NCI-H1048 (cell line): Measurements from ENCODE around the gene AHCYL1.

Experiments
- DNase-seq: peaks from one replicate; lab custom pipeline; 2025; lab: John Stamatoyannopoulos, UW

AHCYL1 gene

DNA sequence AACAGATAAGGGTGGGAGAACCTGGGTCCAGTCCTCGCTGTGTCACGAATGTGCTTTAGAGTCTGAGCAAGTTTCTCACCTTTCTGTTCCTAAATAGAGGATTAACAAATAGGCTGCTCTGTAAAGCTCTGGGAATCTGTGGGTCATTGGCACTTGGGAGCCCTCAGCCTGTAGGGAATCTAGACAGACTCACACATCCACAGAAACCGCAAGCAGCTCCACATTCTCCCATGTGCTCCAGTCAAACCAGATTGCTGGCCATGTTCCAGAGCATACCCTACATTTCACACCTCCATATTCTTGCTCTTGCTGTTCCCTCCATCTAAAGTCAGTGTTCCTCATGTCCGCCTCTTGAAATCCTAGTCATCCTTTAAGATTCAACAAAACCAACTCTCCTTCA lies 7.8 kb upstream of the AHCYL1 start:
- no peak for DNase-seq

GRCh38 chr1:109977225-109977624 lies 7.3 kb upstream of the AHCYL1 start:
- no peak for DNase-seq

GRCh38 chr1:109977657-109978378 lies 6.7 kb upstream of the AHCYL1 start:
- DNase-seq = no peak

DNA sequence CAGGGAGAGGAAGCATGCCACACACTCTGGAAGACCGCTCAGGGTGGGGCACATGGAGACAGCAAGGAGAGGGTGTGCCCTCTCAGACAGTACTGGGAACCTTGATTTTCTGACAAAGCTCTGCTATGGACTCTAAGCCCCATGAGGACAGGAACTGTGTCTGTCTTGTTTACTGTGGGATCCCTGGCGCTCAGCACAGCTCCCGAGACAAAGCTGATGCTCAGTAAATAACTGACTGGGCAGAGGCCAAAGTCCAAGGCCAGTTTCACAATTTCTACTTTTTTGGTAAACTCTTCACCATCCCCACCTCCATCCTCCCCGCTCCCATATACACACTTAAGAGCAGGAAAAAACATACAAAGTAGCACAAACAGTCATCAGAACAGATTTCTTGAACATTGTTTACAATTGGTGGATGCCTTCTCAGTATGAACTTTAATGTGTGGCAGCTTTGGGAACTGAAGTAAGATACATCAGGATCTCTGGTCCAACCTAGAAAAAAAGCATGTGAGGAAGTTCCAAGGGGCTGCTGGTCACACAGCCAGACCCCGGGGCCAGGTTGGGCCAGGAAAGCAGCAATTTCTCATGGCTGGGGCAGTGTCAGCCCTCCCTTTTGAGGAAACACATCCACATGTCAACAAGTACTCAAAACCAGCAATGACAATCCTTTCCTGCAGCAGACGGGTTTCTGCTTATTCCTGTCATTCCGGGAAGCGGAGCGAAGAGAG lies 5.6 kb upstream of the AHCYL1 start:
- no peak for DNase-seq

GRCh38 chr1:109979489-109980091 lies 5.0 kb upstream of the AHCYL1 start:
- no peak for DNase-seq

GRCh38 chr1:109980324-109981003 lies 4.1 kb upstream of the AHCYL1 start:
- no peak for DNase-seq

GRCh38 chr1:109981004-109981335 lies 3.6 kb upstream of the AHCYL1 start:
- DNase-seq = no peak

- no peak for DNase-seq
Observed at GRCh38 chr1:109983380-109984189, 980 bp upstream of the AHCYL1 start.

DNA sequence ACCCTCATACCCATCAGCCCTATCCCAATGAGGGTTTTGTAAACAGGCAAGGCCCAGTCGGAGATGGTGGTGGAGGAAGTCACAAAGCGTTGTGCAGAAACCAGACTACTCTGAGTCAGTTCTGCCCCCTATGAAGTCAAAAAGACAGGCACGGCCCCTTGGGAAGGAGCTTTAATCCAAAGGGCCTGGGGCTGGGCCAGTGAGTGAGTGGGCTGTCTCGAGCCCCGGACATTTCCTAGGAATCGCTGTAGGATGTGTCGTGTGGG lies 442 bp upstream of the AHCYL1 start:
- no peak for DNase-seq

- DNase-seq = no peak
Observed at GRCh38 chr1:109985247-109986053, 885 bp downstream of the AHCYL1 start.

DNA sequence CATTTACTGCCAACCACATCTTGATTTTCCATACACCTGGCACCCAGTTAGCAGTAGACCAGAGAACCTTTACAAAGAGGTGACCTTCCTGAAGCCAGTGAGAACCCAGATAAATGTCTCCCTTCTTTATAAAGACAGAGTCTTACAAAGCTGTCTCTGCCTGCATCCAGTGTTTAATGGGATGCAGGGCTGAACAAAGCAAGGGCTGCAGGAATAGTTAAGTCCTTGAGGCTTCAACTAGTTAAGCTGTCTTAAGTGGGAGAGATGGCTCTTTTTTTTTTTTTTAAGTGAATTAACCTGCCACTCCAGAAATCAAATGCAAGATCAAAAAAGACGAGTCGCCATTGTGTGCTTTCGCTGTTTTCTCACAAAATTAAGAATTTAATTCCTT lies 1.5 kb downstream of the AHCYL1 start:
- no peak for DNase-seq

DNA sequence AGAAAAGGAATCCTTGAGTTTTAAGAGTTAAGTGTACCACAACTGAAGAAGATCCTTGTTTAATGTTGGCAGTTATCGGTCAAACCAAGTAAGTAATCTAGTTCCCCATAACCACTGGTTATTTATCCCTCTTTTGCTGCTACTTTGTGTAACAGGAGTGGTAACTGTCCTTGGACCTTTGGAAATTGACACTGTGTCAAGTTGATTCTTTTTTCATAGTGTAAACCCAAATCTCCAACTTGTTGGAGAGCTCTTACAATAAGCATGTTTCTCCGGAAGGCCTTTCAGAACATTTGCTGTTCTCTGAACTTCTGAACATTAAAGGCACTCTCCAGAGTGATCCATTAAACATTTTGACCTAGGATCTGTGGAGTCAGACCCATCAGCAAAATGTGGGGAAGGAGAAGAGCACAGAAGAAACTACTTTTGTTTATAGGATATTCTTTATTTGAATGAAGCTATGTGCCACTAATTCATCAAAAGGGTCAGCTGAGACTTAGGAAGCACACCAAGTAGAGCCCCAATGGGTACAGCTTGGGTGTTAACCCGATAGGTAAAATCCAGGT lies 3.9 kb downstream of the AHCYL1 start:
- DNase-seq = no peak

DNA sequence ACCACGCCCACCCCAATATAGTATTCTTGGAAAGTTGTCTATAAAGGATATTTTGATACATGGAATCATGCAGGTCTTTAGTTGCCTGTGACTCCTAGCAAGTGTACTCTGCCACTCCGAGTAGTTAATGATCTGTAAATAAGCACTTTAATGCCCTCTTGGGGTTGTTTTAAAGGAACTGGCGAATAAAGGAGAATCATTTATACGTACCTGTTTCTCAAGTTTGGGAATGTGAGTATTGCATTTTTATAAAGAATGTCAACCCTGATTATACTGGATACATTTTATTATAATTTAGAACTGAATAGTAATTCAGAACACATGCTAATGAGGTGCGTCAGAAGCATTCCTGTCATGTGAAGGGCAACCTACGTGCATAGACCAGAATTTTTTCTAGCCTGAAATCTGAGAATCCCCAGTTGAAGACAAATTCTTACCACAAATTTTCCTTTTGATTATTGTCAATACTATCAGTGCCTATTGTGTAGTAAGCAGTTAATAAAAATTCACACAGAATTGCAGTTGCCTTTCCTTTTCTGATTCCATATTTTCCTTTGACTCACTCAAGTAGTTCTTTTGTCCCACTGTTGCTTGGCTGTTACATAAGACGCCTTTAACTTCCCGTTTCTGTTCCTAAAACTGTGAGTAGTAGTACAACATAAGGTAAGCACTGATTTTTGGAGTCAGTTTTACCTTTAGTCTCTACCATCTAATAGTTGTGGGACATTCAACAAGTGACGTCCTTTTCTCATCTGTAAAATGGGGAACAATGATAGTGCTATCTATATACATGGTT lies 5.1 kb downstream of the AHCYL1 start:
- no peak for DNase-seq

GRCh38 chr1:109990302-109990653 lies 5.7 kb downstream of the AHCYL1 start:
- DNase-seq = no peak

DNA sequence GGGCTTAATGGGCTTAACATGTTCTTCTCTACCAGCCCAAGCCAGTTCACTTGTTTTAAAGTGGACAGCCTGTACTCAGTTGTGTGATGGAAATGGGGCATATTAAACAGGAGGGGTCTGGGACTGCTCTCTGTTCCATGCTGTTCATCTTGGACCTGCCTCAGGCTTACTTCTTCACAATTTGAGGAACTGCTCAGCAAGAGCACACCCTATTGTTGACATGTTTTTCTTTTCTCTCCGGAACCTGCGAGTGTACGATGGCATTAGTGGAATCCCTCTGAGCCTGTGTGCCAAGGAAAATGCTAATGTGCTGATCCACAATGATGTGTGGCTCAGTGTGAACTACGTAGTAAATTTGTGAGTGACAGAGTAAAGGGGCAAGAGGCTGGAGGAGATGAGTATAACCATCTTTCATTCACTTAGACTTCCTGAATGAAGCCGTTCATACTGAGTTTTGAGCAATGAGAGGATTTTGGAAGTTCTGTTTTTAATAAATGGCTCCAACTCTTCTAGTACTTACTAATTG lies 6.9 kb downstream of the AHCYL1 start:
- no peak for DNase-seq

DNA sequence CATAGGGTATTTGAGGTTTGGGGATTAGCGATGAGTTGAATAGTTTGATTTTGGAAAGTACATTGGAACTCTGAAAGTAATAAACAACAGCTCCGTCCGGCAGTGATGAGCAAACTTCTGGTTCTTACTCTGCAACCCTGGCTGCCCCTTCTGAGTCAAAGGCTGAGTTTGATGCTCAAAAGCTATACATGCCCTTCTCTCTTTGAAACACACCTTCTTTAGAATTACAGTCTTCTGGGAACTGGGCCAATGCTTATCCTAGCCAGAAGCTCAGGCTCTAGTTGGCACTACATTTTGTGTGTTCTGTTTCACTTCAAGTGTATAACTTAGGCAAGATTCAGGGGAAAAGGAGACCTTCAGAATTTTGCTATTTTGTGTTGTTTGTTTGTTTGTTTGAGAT lies 9.3 kb downstream of the AHCYL1 start:
- no peak for DNase-seq

DNA sequence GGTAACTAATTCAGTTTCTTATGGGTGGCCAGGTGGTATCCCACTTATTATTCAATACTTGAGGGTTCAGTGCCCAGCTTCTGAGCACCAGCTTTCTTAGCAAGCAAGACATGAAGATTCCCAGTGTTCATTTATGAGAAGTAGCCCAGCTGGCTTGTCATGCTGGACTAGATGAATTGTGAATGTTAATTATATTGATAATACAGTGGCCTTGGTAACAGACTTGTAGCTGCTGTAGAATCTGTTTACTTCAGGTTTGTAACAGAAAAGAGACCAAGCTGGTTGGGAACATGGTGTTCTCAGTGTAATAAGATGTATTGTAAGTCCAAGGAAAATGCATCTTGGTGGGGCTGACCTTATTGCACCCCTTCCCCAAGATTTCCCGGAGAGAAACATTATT lies 10.1 kb downstream of the AHCYL1 start:
- no peak for DNase-seq

DNA sequence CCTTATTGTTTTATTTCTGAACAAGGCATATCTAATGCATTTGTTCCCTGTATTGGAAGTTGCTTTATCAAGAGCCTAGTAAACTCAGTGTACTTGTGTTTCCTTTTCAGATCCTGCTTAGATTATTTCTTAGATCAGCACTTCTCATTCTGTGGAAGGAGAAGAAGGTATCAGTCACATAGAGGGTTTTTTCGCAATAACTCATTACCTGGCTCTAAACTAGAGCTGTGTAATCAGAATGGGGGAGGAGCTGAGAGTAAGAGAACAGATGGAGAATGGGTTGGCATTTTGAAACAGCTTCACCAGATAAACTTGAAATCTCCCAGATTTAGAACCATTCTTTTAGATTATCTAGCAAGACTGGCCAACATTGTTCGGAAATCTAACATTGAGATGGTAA lies 11.0 kb downstream of the AHCYL1 start:
- no peak for DNase-seq

DNA sequence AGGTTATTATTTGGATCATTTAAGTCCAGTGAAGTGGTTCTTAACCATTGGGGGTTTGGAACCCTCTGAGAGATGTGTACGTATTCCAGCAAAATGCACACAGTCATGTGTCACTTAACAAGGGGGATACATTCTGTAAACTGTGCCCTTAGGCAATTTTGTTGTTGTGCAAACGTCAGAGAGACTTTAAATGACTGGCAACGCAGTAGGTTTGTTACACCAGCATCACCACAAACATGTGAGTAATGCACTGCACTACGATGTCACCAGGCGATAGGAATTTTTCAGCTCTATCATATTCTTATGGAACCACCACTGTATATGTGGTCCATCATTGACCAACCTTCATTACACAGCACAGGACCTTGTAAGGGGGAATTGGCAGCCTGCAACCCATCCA lies 11.9 kb downstream of the AHCYL1 start:
- no peak for DNase-seq

GRCh38 chr1:109997204-109997866 lies 12.8 kb downstream of the AHCYL1 start:
- no peak for DNase-seq
